A549 treated with Mapracorat at 1 μM for 4 hours (cell line): ENCODE data around the gene BARD1. TPM values are rescaled to one million over a fixed set of nuclear protein-coding genes. Genes with fewer than 3 reads are reported as not detected.

ENCODE experiments used
- total RNA-seq: library from RNA; stranded (reverse); fragments of 200-300 nt; extraction: Qiagen RNA extraction; gene quantifications from 5 replicates; pipeline ENCODE4 v1.2.3, GENCODE V29; 2022

The BARD1 gene
- total RNA-seq, result 4.9 to 7.8 TPM (median 6.2 TPM) in 5 replicates

GRCh38 chr2:214808981-214809750 is at the start of gene BARD1:
Gene BARD1, minus strand, starts transcription at chr2:214809683. Its CDS starts 114 bp downstream, at chr2:214809569.

